HK-2 (cell line): Measurements from ENCODE around the gene ANKS1A.
"Not testable (repeated sequence)": the region's sequence is repeated elsewhere in the genome, so short reads cannot be mapped to it uniquely, and the experiment has no call there.

ENCODE experiments used
- DNase-seq: peaks from one replicate; pipeline ENCODE4 v3.0.0-alpha.2; 2018; ENCODE audit not compliant: unreplicated experiment

Gene ANKS1A, protein sequence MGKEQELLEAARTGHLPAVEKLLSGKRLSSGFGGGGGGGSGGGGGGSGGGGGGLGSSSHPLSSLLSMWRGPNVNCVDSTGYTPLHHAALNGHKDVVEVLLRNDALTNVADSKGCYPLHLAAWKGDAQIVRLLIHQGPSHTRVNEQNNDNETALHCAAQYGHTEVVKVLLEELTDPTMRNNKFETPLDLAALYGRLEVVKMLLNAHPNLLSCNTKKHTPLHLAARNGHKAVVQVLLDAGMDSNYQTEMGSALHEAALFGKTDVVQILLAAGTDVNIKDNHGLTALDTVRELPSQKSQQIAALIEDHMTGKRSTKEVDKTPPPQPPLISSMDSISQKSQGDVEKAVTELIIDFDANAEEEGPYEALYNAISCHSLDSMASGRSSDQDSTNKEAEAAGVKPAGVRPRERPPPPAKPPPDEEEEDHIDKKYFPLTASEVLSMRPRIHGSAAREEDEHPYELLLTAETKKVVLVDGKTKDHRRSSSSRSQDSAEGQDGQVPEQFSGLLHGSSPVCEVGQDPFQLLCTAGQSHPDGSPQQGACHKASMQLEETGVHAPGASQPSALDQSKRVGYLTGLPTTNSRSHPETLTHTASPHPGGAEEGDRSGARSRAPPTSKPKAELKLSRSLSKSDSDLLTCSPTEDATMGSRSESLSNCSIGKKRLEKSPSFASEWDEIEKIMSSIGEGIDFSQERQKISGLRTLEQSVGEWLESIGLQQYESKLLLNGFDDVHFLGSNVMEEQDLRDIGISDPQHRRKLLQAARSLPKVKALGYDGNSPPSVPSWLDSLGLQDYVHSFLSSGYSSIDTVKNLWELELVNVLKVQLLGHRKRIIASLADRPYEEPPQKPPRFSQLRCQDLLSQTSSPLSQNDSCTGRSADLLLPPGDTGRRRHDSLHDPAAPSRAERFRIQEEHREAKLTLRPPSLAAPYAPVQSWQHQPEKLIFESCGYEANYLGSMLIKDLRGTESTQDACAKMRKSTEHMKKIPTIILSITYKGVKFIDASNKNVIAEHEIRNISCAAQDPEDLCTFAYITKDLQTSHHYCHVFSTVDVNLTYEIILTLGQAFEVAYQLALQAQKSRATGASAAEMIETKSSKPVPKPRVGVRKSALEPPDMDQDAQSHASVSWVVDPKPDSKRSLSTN

DNA sequence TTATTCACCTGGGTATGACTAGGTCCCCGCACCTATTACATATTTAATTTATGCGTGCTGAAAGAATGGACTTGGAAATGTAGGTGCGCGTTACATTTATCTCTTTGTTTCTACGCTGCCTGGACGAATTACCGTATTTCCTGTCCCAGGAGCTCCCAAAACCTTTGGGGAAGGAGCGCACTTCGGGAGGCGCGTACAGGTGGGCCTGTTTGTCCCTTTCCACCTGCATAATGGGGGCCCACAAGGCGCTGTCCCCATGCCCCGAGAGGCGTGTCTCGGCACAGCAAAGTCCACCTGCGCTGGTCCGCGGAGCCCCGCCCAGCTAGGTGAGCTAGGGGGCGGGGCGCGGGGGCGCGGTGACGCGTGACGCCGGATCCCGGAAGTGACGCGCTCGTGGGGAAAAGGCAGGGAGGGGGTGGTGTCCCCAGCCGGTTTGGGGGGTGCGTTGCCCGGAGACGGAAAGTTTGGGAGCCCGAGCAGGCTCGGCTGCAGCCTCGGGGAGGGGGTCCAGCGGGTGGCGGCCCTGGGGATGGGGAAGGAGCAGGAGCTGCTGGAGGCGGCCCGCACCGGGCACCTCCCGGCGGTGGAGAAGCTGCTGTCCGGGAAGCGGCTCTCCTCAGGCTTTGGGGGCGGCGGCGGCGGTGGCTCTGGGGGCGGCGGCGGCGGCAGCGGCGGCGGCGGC is at the start of gene ANKS1A:
Gene ANKS1A (plus strand): TSS at position 382 of the 682 bp plus-strand sequence. CDS start 148 bp downstream, at position 530.
- DNase-seq, result peak; percentile 83

DNA sequence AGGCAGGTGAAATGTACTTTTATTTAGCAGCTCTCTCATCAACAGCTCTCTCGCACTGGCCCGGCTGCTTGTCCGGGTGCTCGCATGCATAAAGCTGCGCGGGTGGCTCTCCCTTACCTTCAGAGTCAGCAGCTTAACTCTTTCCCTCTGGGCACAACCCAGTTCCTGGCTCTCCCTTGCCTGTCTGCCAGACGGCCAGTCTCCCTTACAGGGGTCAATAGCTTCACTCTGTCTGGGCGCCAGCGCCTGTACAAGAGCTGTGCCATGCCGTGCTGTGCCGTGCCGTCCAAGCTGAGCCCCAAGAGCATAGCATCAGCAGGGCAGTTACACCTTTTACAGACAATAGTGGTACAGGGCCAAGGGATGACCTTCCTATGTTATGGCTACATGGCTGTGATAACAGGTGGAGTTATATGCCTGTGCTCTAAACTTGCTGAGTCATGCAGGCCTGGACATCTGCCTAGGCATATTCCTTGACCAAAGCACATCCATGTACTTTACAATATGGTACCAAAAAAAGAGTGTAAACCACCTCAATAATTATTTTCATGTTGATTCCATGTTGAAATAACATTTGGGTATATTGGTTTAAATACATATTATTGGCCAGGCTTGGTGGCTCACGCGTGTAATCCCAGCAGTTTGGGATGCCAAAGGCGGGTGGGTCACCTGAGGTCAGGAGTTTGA is 49.2 kb upstream of the ANKS1A start:
- no peak for DNase-seq

DNA sequence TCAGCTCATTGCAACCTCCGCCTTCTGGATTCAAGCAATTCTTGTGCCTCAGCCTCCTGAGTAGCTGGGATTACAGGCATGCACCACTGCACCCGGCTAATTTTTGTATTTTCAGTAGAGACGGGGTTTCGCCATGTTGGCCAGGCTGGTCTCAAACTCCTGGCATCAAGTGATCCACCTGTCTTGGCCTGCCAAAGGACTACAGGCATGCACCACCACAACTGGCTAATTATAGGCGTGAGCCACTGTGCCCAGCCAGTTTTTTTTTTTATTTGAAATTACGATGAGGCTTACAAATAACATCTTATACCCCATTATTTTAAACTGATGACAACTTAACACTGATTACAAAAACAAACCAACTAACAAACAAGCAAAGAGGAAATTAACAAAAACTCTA is 40.0 kb upstream of the ANKS1A start:
- DNase-seq, result not testable (repeated sequence)

DNA sequence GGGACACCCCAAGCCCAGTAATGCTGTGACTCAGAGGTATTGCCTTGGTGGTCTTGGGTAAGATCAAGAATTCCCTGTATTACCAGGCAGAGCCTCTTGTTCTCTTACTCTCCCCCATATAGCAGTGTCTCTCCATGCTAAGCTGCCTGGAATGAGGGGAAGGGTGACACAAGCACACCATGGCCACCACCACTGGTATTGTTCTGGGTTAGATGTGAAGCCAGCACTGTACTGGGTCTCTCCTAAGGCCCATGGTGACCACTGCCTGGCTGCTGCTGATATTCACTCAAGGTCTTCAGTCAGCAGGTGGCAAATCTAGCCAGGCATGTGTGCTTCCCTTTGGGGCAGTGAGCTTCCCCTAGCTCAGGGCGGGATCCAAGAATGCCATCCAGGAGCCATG is 37.7 kb upstream of the ANKS1A start:
- no peak for DNase-seq

DNA sequence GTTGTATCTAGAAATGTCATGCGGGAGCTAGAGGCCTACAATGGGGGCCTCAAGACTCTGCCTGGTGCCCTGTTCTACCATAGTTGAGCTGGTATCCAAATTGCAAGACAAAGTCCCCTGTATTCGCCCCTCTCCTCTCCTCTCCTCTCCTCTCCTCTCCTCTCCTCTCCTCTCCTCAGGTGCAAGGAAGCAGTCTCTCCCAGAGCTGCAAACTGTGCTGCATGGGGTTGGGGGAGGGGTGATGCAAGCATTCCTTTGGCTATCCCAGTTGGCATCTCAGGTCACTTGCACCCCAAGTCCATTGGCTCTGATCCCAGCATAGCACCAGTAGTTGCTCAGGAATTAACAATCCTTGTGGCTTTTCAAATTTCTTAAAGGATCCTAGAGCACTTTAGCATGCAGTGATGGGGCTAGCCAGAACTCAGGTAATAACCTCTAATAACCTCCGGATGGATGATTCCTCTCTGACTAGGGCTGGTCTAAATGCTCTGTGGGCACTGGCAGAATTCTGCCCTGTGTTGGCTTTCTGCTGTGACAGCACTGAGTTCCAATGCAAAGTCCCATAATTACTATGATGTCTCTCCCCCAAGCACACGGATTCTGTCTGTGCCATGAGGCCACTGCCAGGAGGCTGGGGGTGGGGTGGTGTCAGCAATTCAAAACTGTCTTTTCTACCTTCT is 36.5 kb upstream of the ANKS1A start:
- DNase-seq, result no peak

DNA sequence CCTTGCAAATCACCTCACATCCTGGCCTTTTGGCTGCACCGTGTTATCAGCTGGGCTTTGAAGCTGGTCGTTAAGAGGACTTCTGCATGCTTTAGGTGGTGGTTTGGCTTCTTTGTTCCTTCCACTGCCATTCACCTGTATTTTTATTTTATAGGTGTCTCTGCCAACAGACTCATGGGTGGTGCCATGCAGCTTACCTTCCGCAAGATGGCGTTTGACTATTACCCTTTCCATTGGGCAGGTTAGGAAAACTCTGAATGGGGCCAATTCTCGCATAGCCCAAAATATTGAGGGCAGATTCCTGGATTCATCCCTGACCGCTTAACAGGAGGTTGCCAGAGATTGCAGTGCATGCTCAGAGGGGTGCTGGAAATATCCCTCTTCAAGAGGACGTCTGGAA is 33.6 kb upstream of the ANKS1A start:
- DNase-seq, result no peak

DNA sequence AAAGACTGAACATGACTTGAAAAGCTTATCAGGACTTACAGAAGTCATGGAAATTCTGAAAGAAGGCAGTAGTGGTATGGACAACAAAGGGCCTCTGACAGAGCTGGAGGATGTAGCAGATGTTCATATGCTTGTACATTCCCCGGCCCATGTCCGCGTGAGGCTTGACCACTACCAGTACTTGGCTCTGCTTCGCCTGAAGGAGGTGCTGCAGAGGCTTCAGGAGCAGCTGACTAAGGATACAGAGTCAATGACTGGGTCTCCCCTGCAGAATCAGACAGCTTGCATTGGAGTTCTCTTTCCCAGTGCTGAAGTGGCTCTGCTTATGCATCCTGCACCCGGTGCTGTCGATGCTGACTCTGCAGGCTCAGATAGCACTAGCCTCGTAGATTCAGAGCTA is 30.4 kb upstream of the ANKS1A start:
- DNase-seq, result no peak

DNA sequence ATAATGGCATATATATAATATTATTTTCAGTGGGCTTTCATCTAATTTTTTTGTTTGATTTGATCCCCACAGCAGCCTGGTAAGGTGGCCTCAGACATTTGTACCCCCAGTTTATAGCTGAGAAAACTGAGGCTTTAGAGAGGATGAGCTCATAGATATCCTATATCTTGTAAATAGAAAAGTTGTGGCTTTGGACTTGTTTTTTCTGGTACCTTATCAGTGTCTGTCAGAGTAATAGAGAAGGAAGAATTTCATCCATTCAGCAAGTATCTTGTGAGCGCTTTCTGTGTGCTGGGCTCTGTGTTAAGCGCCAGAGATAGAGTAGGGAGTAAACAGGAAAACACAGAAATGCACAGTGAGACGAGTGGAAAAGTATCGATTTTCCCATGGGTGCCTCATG is 29.1 kb upstream of the ANKS1A start:
- DNase-seq, result no peak

DNA sequence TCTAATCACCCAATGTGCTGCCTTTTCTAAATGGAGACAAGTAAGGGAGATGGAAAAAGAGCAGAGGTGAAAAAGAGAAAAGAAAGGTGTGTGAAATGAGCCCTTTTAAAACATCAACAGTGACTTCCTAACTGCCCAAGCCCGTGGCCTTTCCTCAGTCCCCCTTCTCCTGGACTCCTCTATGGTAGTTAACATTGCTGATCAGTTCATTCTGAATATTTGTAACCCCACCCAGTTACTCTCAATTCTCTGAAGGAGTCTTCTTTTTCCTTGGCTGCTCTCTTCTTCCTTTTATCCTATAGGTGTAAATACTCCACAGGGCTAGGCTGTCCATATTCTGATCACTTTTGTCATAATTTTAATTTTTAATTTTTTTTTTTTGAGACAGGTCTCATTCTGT is 28.3 kb upstream of the ANKS1A start:
- DNase-seq, result no peak

DNA sequence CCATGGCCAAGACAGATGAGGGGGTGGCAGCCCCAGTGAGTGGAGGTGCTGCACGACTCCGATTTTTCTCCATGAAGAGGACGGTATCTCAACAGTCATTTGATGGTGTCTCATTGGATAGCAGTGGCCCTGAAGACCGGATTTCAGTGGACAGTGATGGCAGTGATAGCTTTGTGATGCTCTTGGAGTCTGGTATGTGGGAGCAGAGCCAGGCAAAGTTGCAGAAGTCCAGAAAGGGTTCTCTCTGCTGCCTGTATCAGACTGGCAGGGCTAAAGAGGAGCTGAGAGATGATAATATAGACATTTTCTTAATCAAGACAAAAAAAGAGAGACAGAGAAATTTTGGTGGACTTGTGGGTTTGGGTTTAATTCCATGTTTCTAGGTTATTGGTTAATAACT is 25.0 kb upstream of the ANKS1A start:
- no peak for DNase-seq

DNA sequence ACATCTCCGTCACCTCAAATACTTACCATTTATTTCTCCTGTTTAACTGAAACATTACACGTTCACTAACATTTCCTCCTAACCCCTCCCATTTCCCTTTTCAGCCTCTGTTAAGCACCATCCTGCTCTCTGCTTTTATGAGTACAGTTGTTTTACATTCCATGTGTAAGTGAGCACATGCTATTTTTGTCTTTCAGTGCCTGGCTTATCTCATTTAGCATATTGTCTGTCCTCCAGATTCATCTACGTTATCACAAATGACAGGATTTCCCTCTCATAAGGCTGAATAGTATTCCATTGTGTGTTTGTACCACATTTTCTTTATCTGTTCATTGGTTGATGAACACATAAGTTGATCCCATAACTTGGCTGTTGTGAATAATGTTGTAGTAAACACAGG is 23.9 kb upstream of the ANKS1A start:
- no peak for DNase-seq

DNA sequence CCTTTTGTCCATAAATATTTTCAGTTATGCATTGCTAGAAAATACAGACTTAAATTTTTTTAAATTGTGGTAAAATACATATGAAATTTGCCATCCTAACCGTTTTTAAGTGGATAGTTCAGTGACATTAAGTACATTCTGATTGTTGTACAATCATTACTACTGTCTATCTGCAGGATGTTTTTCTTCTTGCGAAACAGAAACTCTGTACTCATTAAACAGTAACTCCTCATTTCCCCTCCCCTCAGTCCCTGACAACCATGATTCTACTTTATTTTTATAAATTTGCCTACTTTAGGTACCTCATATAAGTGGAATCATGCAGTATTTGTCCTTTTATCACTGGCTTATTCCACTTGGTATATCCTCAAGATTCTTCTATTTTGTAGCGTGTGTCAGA is 22.5 kb upstream of the ANKS1A start:
- no peak for DNase-seq

DNA sequence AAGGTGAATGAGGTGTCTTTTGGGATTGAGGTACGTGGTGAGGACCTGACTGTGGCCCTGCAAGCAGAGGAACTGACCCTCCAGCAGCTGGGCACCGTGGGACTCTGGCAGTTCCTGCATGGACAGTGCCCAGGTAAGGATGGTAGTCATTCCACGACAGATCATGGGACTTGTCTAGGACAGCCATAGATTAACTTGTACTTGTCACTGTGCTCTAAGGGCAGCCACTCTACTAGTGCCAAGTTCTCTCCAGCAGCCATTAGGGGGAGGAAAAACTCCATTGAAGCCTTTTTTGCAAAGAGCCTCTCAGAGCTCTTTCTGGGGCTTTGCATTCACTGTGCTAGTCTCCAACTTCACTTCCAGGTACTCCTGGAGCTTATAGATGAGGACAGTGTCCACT is 21.6 kb upstream of the ANKS1A start:
- DNase-seq, result no peak

DNA sequence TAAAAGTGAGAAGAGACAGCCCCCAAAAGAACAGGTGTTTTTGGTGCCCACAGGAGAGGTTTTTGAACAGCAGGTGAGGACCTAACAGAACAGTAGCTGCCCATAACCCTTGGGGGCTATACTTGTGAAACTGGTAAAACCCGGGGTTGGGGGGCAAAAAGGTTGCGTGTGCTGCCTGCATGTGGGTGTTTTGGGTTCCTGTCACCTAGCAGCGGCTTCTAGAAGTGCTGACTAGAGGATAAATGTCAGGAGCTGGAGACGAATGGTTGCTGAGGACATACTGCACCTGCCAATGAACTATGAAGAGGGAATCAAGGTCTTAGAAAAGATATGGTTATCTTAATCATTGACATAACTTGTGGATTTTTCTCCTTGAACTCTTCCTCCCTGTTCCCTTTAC is 17.2 kb upstream of the ANKS1A start:
- DNase-seq, result no peak

DNA sequence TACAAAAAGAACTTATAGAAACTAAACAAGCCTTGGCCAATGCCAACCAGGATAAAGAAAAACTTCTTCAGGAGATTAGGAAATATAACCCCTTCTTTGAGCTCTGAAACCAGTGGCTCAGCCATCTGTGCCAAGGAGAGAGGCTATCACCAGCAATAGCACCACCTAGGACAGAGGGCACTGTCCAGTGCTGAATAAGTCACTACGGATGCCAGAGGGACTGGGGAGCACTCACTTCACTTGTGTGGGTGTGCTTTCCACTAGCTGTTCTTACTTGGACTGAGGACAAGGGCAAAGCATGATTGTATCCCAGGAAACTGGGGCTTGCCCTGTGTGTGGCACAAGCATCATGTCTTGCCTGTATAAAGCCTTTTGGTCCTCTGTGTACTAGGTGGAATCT is 16.7 kb upstream of the ANKS1A start:
- no peak for DNase-seq

DNA sequence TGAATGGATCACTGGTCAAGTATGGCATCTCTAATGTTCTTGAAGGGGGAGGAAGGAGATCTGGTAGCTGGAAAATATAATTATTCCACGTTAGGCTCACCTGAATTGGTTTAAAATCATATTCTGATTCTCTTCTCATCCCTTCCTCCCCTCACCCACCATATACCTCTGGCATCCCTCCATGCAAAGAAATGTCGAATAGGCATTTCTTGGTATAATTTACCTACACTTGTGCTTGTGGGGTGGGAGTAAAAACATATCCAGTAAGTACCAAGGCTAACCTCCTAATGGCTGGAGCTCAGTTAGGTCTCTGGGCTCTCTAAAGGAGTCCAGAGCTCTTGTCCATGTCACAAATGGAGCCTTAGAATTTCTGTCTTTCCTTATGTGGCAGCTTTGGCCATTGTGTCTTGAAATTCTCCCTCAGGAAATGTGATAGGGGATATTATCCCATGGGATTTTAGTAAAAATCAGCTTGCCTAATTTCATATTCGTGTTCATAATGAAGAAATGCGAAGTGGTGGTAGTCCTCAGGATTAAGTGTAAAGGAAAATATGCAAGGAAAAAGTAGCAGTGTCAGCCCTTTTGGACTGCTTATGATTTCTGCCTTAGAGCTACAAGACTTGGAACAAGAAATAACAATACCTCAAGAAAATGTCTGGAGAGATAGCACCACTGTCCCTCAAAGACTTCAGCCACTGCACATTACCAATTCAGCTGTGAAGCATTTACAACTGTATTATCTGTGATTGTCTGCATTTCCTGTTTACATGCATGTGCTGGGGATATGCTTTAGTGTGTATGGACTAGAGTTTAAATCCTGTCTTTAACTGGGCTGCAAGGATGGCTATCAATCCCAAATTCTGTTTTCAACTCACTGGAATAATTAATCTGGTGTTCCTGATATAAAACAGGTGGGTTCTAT is 13.5 kb upstream of the ANKS1A start:
- DNase-seq, result no peak

DNA sequence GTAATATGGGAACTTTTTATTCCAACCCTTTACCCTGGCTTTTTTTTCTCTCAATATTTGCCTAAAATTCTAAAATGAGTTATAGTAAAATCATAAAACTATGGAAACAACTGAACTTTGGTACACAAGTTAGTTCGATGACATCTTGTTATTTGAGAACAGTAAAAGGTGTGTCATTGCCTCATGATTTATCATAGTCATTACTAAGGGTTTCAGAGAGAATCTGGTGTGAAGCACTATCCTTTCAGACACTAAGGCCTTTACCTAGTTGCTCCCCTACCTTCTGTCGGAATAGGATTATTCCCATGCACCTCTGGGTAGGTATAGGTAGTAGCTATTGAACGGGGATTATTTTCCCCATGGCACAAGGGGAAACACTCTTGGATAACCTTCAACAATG is 12.6 kb upstream of the ANKS1A start:
- DNase-seq, result no peak

DNA sequence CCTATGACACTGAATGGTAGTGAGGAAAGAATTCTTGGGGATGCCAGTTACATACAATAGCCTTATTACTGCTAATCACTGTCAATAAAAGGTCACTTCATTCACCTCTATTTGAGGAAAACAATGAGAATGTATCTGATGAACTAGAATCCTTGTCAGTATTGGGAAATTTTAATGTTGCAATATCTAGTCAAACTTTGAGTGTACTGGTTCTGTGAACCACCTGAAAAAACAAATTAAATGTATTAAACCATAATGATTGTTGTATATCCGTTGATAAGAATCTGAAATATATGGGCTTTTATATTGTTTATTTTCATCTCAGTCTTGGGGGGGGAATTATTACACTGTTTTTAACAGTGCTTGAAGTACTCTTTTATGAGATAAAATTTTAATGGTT is 11.8 kb upstream of the ANKS1A start:
- DNase-seq, result no peak

DNA sequence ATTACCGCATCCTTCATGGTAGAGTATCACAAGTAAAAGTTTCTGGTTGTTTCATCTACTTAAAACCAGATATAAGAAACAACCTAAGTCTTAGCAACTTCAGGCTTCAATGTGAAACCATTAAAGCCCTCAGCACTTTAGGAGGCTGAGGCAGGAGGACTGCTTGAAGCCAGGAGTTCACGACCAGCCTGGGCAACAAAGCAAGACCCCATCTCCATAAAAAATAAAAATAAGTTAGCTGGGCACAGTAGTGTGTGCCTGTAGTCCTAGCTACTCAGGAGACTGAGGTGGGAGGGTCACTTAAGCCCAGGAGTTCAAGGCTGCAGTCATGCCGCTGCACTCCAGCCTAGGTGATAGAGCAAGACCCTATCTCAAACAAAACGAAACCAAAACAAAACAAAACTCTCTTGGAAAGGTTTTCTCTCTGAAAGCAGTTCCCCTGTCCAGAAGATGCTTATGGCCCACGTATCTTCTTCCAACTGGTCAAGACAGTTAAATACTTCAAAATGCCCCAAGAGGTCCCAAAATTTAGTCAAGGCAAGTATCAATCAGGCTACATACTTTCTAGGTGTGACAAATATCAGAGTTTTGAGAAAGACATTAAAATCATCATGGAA is 11.1 kb upstream of the ANKS1A start:
- DNase-seq, result no peak
